Lung microvascular endothelial cell (primary cell): ENCODE measurements around the gene SPATA33. TPM values are rescaled to one million over a fixed set of nuclear protein-coding genes. Genes with fewer than 3 reads are reported as not detected.
A peak's percentile ranks its signal among the peaks of the same experiment; 100 is the strongest.

Experiments
- DNase-seq, 2 donors: peaks; one replicate each; pipeline versions ENCODE4 v3.0.0 to v3.0.0-alpha.2; 2010; ENCODE audit warnings: low read depth in 2 of 2
- total RNA-seq: library from RNA; depleted of rRNA; stranded (reverse); fragments of >200 nt; gene quantifications from 2 replicates; pipeline ENCODE4 v1.2.1, GENCODE V29; 2014

Gene SPATA33
- 0.87 and 1.4 TPM in 2 replicates for total RNA-seq

GRCh38 chr16:89657442-89658220 is at the start of gene SPATA33, which contains the start of gene CHMP1A:
Gene SPATA33 (plus strand): TSS chr16:89657836. CDS start chr16:89657912, 76 bp downstream.
Gene CHMP1A (minus strand): TSS chr16:89657708. CDS start chr16:89657588, 120 bp downstream.
- DNase-seq, result peak; percentile 88 to 91

- no peak for DNase-seq
Measured at GRCh38 chr16:89607937-89608740, 49.5 kb upstream of the SPATA33 start.

- DNase-seq, result no peak
Measured at GRCh38 chr16:89610108-89610453, 47.6 kb upstream of the SPATA33 start.

GRCh38 chr16:89612415-89613166 is 45.0 kb upstream of the SPATA33 start:
- DNase-seq, result no peak

- DNase-seq, result peak in 1 of 2 donors; percentile 27
Measured at GRCh38 chr16:89613231-89613953, 44.2 kb upstream of the SPATA33 start, which contains the start of gene DPEP1. Gene DPEP1 (plus strand): TSS chr16:89613642. CDS start chr16:89630411, 16,769 bp downstream.

GRCh38 chr16:89613954-89614459 is 43.6 kb upstream of the SPATA33 start:
- no peak for DNase-seq

- no peak for DNase-seq
Measured at GRCh38 chr16:89615176-89615575, 42.5 kb upstream of the SPATA33 start.

GRCh38 chr16:89615596-89616090 is 42.0 kb upstream of the SPATA33 start:
- DNase-seq, result peak in 1 of 2 donors; percentile 40

- no peak for DNase-seq
Measured at GRCh38 chr16:89616623-89617022, 41.0 kb upstream of the SPATA33 start.

- DNase-seq, result no peak
Measured at GRCh38 chr16:89617036-89617435, 40.6 kb upstream of the SPATA33 start.

- DNase-seq, result no peak
Measured at GRCh38 chr16:89618109-89618998, 39.3 kb upstream of the SPATA33 start.

- no peak for DNase-seq
Measured at GRCh38 chr16:89619840-89620239, 37.8 kb upstream of the SPATA33 start.

- no peak for DNase-seq
Measured at GRCh38 chr16:89620406-89620841, 37.2 kb upstream of the SPATA33 start.

GRCh38 chr16:89621136-89621697 is 36.4 kb upstream of the SPATA33 start:
- DNase-seq, result no peak

GRCh38 chr16:89621698-89622409 is 35.8 kb upstream of the SPATA33 start:
- no peak for DNase-seq

- DNase-seq, result peak in 1 of 2 donors; percentile 81
Measured at GRCh38 chr16:89623511-89624261, 34.0 kb upstream of the SPATA33 start.
